CD1c-positive myeloid dendritic cell (primary cell): ENCODE results near the gene PGBD2.
A peak's percentile ranks its signal among the peaks of the same experiment; 100 is the strongest.
"Not testable (repeated sequence)": the region's sequence is repeated elsewhere in the genome, so short reads cannot be mapped to it uniquely, and the experiment has no call there.

Experiments used
- DNase-seq: peaks from one replicate; pipeline ENCODE4 v3.0.0-alpha.2; 2016; ENCODE audit errors: extremely low spot score

The PGBD2 gene

DNA sequence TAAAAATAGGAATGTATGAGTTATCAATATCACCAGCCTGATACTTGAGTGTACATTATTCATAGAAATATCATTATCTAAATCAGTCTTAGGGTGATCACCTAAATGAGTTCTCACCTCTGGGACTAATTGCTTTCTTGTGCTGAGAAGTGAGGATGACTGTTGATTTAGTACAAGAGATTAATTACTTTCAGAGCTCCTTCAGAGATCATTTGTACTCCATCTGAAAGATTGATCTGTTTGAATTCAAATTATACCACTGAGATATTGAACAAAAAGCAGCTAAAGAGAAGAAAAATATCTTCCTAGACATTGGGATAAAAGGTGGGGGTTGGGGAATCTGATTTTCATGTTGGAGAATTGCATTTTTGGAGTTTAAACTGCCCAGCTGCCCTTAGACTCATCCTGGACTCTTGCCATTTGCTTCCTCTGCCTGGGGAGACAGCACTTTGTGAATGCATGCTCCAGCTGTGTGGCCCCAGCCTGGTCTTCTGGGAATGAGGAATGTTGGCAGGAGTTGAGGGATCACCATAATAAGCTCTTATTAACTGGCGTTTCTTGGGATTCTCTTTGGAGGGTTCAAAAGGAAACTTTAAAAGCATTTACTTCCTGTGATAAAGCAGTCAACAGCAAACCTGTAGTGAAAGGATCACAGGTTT, 19.7 kb upstream of the PGBD2 start:
- no peak for DNase-seq

DNA sequence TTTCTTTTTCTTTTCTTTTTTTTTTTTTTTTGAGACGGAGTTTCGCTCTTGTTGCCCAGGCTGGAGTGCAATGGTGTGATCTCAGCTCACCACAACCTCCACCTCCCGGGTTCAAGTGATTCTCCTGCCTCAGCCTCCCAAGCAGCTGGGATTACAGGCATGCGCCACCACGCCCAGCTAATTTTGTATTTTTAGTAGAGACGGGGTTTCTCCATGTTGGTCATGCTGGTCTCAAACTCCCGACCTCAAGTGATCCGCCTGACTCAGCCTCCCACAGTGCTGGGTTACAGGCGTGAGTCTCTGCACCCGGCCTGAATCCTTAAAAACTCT, 16.2 kb upstream of the PGBD2 start:
- DNase-seq: not testable (repeated sequence)

GRCh38 chr1:248890549-248891498, 15.2 kb upstream of the PGBD2 start:
- no peak for DNase-seq

DNA sequence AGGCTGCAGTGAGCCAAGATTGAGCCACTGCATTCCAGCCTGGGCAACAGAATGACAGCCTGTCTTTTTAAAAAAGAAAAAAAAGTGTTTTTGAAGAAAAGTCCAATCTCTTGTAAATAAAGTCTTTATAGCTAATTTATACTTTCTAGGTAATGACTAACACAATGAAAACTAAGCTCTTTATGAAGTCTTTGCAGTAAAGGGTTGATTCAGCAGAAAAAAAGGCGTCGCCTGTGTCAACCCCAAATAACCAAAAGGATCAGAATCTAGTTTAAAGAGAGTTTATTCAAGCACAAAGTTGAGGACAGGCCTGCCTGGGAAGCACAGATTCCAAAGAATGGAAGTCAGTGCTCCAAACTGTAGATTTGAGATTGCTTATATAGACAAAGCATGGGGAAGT, 14.3 kb upstream of the PGBD2 start:
- no peak for DNase-seq

DNA sequence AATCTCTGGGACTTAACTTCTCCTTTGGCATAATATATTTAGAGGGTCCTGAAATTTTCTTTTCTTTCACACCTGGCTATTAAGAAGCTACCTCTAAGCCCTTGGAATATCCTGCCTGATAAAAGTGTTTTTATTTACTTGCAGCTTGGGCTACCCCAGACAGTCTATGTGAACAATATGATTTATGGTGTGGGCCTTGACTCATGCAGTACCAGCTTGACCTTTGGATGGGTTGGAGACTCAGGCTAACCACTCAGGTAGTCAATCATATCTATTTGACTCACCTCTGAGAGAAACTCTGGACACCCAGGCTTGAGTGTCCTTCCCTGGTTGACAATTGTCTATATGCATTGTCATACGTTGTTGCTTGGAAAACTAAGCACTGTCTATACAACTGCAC, 13.4 kb upstream of the PGBD2 start:
- no peak for DNase-seq

DNA sequence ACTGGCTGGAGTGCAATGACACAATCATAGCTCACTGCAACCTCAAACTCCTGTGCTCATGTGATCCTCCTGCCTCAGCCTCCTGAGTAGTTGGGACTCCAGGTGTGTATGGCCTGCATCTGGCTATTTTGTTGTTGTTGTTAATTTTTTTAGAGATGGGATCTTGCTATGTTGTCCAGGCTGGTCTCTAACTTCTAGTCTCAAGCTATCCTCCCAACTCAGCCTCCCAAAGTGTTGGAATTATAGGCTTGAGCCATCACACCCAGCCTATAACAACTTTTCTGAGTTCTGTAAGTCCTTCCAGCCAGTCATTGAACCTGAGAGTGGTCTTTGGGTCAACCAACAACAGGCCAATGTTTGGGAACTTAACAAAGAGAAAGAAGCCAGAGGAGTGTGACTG, 11.2 kb upstream of the PGBD2 start:
- no peak for DNase-seq

GRCh38 chr1:248897412-248898337, 8.4 kb upstream of the PGBD2 start:
- DNase-seq: no peak

DNA sequence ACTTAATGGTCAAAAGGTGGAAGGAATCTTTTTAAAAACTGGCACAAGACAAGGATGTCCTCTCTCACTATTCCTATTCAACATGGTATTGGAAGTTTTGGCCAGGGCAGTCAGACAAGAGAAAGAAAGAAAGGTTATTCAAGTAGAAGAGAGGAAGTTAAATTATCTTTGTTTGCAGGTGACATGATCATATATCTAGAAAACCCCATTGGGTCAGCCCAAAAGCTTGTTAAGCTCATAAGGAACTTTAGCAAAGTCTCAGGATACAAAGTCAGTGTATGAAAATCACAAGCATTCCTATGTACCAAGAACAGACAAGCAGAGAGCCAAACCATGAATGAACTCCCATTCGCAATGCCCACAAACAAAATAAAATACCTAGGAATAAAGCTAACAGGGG, 5.4 kb upstream of the PGBD2 start:
- no peak for DNase-seq

DNA sequence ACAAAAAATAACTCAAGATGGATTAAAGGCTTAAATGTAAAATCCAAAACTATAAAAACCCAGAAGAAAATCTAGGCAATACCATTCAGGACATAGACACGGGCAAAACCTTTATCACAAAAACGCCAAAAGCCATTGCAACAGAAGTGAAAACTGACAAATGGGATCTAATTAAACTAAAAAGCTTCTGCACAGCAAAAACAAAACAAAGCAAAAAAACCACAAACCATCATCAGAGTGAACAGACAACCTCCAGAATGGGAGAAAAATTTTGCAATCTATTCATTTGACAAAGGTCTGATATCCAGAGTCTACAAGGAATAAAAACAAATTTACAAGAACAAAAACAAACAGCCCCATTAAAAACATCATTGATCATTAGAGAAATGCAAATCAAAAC, 4.5 kb upstream of the PGBD2 start:
- no peak for DNase-seq

DNA sequence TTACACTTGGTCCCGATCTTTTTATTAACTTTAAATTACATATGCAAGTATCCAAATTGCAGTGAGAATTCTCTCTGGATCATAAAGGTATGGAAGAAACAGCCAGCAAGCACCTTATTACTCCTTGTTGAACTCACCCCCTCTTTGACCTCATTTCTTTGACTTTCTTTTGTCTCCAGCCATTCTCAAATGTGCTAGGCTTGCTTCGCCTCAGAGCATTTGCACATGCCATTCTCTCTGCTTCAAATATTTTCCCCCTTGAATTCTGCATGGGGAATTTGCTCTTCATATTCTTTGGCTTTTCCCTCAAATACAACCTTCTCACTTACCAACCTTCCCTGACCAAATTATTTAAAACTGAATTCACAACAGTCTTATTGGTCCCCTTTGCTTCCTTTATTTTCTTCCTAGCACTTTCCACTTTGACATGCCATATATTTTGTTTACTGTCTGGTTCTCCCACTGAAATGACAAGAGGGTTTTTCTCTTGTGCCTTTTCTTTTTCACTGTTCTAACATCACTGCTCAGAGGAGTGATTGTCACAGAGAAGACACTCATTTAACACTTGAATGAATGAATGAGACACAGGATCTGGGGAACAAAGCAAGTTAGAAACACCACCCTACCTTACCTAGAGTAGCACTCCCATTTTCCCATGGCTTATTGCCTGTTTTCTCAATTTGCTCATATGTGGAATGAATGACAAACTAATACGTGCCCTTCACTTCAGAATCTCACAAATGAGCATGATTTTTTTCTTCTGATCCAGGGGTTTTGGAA, 1.4 kb upstream of the PGBD2 start:
- no peak for DNase-seq

- no peak for DNase-seq
These were observed 400 bp upstream of the PGBD2 start for GRCh38 chr1:248905662-248906008.

GRCh38 chr1:248906753-248907661, 972 bp downstream of the PGBD2 start:
- DNase-seq: no peak

- DNase-seq: no peak
These were observed 4.7 kb downstream of the PGBD2 start for GRCh38 chr1:248910761-248911160.

- no peak for DNase-seq
These were observed 7.9 kb downstream of the PGBD2 start for GRCh38 chr1:248913933-248914332.

DNA sequence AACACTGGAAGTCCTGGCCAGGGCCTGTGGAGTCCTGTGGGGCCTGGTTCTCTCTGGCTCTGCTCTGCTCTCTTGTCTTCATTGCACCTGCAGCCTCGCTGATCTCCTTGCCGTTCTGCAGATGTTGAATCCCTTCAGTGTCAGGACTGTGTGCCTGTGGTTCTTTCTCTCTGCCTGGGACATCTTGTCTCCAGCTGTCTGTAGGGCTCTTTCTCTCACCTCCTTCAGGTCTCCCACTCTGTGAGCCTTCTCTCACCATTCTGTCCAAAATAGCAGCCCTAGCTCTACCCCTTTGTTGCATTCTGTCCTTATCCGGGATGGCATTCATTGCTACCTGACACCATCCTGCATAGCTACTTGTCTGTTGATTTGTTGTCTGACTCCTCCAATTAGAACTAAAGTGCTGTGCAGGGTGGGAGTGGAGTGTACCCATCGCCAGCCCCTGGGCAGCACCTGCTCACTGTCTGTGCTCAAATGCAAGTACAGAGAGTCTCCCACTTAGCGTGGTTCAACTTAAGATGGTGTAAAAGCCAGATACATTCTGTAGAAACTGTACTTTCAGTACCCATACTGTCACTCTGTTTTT, 8.9 kb downstream of the PGBD2 start:
- DNase-seq: no peak

DNA sequence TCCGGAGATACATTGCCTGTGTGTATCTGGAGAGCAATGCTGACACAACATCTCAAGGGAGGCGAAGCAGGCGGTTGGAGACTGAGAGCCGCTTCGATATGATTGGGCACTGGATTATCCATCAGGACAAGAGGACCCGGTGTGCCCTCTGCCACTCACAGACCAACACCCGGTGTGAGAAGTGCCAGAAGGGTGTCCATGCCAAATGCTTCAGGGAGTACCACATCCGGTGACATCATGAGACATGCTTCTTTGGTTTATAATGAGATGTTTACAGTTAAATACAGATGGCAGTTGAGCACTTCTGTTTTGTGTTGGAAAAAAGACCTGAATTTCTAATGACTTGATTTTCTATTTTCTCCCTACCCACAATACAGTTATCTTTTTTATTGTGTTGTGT, 12.1 kb downstream of the PGBD2 start:
- no peak for DNase-seq

GRCh38 chr1:248923352-248924338, 17.6 kb downstream of the PGBD2 start:
- DNase-seq: peak; percentile 62

- peak; percentile 53 for DNase-seq
These were observed 18.9 kb downstream of the PGBD2 start for GRCh38 chr1:248924696-248925532.
